WTC11 (cell line): Measurements from ENCODE around the gene NTPCR. TPM values are rescaled to one million over a fixed set of nuclear protein-coding genes. Genes with fewer than 3 reads are reported as not detected.

Experiments
- ATAC-seq: fragments of 200-7000 bp; cut with Tn5 transposase; 2 replicates; pipeline ENCODE4 v1.10.0; 2021; ENCODE audit warnings: mild to moderate bottlenecking, moderate library complexity
- CTCF ChIA-PET: fragments of 300-600 bp; sonication (Branson Sonifier 250); formaldehyde crosslinking; loops from one replicate; lab custom pipeline; 2021; ENCODE audit warnings: antibody characterized with exemption; lab: Charles Lee
- POLR2A ChIA-PET: fragments of 350-600 bp; sonication (Branson Sonifier 250); formaldehyde crosslinking; loops from one replicate; lab custom pipeline; 2021; ENCODE audit warnings: antibody characterized with exemption; lab: Charles Lee
- DNase-seq: peaks from one replicate; pipeline ENCODE4 v3.0.0; 2021; ENCODE audit warnings: low spot score
- H3K27ac Mint-ChIP-seq: 2 replicates; pipeline ENCODE4 v1.8.0; 2021; ENCODE audit warnings: mixed read lengths
- H3K27me3 Mint-ChIP-seq: 2 replicates; pipeline ENCODE4 v1.8.0; 2021; ENCODE audit warnings: low read depth, mild to moderate bottlenecking, moderate library complexity, mixed read lengths
- H3K36me3 Mint-ChIP-seq: 2 replicates; pipeline ENCODE4 v1.8.0; 2021; ENCODE audit warnings: mixed read lengths
- H3K4me1 Mint-ChIP-seq: 2 replicates; pipeline ENCODE4 v1.8.0; 2022; ENCODE audit warnings: mixed read lengths
- H3K4me3 Mint-ChIP-seq: 2 replicates; pipeline ENCODE4 v1.8.0; 2021; ENCODE audit warnings: mild to moderate bottlenecking, moderate library complexity, mixed read lengths
- H3K9me3 Mint-ChIP-seq: 2 replicates; pipeline ENCODE4 v1.8.0; 2021; ENCODE audit warnings: mixed read lengths
- FOXJ3 ChIP-seq: sonication (generic); formaldehyde crosslinking; IDR thresholded peaks from 2 replicates; pipeline ENCODE4 v1.9.0; 2021; ENCODE audit warnings: missing genetic modification reagents, mild to moderate bottlenecking, borderline replicate concordance
- FOXP1 ChIP-seq: sonication (generic); formaldehyde crosslinking; IDR thresholded peaks from 2 replicates; pipeline ENCODE4 v1.8.0; 2022; ENCODE audit warnings: missing genetic modification reagents, mild to moderate bottlenecking, moderate library complexity, borderline replicate concordance
- HMGA2 ChIP-seq: fragments of 250-450 bp; sonication (Bioruptor Pico); IDR thresholded peaks from 2 replicates; pipeline ENCODE4 v1.4.0; 2021; ENCODE audit warnings: mild to moderate bottlenecking, moderate library complexity
- MXD4 ChIP-seq: fragments of 250-450 bp; sonication (Bioruptor Pico); IDR thresholded peaks from 2 replicates; pipeline ENCODE4 v1.8.0; 2021; ENCODE audit warnings: mild to moderate bottlenecking, moderate library complexity, borderline replicate concordance
- MYBL2 ChIP-seq: sonication (generic); formaldehyde crosslinking; IDR thresholded peaks from 2 replicates; pipeline ENCODE4 v1.8.1; 2023; ENCODE audit warnings: mild to moderate bottlenecking, moderate library complexity, missing genetic modification reagents
- NR3C1 ChIP-seq: sonication (generic); formaldehyde crosslinking; conservative IDR thresholded peaks from 2 replicates; pipeline ENCODE4 v1.8.1; 2023; ENCODE audit warnings: low read depth, mild to moderate bottlenecking, missing genetic modification reagents
- OVOL2 ChIP-seq: fragments of 250-450 bp; sonication (Bioruptor Pico); IDR thresholded peaks from 2 replicates; pipeline ENCODE4 v1.9.0; 2021; ENCODE audit warnings: mild to moderate bottlenecking, borderline replicate concordance
- RORB ChIP-seq: fragments of 250-450 bp; sonication (Bioruptor Pico); IDR thresholded peaks from 2 replicates; pipeline ENCODE4 v1.9.0; 2021; ENCODE audit warnings: mild to moderate bottlenecking
- ZNF219 ChIP-seq: sonication (generic); formaldehyde crosslinking; IDR thresholded peaks from 2 replicates; pipeline ENCODE4 v1.8.0; 2023; ENCODE audit warnings: missing genetic modification reagents, mild to moderate bottlenecking, borderline replicate concordance
- total RNA-seq: library from RNA; stranded (reverse); gene quantifications from 3 replicates; pipeline ENCODE4 v1.2.3, GENCODE V29; 2021
- TF ChIP-seq, protein P1 (sequence below): sonication (generic); formaldehyde crosslinking; IDR thresholded peaks from 2 replicates; pipeline ENCODE4 v1.8.1; 2023; ENCODE audit warnings: mild to moderate bottlenecking, missing genetic modification reagents
- TF ChIP-seq, protein P2 (sequence below): sonication (generic); formaldehyde crosslinking; IDR thresholded peaks from 2 replicates; pipeline ENCODE4 v1.8.1; 2023; ENCODE audit warnings: mild to moderate bottlenecking, missing genetic modification reagents
- TF ChIP-seq, protein P3 (sequence below): sonication (generic); formaldehyde crosslinking; IDR thresholded peaks from 2 replicates; pipeline ENCODE4 v1.8.1; 2022; ENCODE audit warnings: low read depth, mild to moderate bottlenecking, moderate library complexity, missing genetic modification reagents, borderline replicate concordance
- TF ChIP-seq, protein P4 (sequence below): sonication (generic); formaldehyde crosslinking; IDR thresholded peaks from 2 replicates; pipeline ENCODE4 v1.8.0; 2022; ENCODE audit warnings: mild to moderate bottlenecking, missing genetic modification reagents
- TF ChIP-seq, protein P5 (sequence below): fragments of 250-450 bp; sonication (Bioruptor Pico); conservative IDR thresholded peaks from 2 replicates; pipeline ENCODE4 v1.9.0; 2021; ENCODE audit warnings: mild to moderate bottlenecking
- TF ChIP-seq, protein P6 (sequence below): fragments of 250-450 bp; sonication (Bioruptor Pico); IDR thresholded peaks from 2 replicates; pipeline ENCODE4 v1.9.0; 2021; ENCODE audit warnings: mild to moderate bottlenecking
- TF ChIP-seq, protein P7 (sequence below): fragments of 250-450 bp; sonication (Bioruptor Pico); IDR thresholded peaks from 2 replicates; pipeline ENCODE4 v1.9.0; 2021; ENCODE audit warnings: mild to moderate bottlenecking
- TF ChIP-seq, protein P8 (sequence below): fragments of 200-600 bp; IDR thresholded peaks from 2 replicates; pipeline ENCODE4 v1.8.0; 2022; ENCODE audit warnings: antibody characterized with exemption

NTPCR gene
- total RNA-seq, 1 experiment from 2014 or later = 102 TPM

DNA sequence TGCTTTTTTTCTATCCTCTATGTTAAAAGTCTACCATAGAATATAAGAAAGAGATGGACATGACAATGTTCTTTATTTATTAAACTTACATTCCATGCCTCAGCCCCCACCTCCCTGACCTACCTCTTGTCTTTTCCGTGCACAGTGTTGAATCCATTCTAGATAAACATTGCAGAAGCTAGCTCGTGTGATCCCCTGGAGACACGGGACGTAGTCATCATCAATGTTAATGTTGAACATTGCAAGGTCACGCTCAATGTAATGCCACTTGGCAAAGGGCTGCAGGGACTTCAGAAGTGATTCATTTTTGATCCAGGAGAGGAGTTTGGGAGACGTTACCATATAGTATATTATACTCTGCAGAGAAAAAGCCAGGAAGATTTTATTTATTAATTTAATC is 66.4 kb downstream of the NTPCR start (continued):
- TF ChIP-seq, protein P1, sequence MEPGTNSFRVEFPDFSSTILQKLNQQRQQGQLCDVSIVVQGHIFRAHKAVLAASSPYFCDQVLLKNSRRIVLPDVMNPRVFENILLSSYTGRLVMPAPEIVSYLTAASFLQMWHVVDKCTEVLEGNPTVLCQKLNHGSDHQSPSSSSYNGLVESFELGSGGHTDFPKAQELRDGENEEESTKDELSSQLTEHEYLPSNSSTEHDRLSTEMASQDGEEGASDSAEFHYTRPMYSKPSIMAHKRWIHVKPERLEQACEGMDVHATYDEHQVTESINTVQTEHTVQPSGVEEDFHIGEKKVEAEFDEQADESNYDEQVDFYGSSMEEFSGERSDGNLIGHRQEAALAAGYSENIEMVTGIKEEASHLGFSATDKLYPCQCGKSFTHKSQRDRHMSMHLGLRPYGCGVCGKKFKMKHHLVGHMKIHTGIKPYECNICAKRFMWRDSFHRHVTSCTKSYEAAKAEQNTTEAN (CRISPR knock-in tag) = no peak
- TF ChIP-seq, protein P2, sequence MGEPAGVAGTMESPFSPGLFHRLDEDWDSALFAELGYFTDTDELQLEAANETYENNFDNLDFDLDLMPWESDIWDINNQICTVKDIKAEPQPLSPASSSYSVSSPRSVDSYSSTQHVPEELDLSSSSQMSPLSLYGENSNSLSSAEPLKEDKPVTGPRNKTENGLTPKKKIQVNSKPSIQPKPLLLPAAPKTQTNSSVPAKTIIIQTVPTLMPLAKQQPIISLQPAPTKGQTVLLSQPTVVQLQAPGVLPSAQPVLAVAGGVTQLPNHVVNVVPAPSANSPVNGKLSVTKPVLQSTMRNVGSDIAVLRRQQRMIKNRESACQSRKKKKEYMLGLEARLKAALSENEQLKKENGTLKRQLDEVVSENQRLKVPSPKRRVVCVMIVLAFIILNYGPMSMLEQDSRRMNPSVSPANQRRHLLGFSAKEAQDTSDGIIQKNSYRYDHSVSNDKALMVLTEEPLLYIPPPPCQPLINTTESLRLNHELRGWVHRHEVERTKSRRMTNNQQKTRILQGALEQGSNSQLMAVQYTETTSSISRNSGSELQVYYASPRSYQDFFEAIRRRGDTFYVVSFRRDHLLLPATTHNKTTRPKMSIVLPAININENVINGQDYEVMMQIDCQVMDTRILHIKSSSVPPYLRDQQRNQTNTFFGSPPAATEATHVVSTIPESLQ (CRISPR knock-in tag) = no peak
- TF ChIP-seq, protein P3, sequence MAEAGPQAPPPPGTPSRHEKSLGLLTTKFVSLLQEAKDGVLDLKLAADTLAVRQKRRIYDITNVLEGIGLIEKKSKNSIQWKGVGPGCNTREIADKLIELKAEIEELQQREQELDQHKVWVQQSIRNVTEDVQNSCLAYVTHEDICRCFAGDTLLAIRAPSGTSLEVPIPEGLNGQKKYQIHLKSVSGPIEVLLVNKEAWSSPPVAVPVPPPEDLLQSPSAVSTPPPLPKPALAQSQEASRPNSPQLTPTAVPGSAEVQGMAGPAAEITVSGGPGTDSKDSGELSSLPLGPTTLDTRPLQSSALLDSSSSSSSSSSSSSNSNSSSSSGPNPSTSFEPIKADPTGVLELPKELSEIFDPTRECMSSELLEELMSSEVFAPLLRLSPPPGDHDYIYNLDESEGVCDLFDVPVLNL = no peak
- TF ChIP-seq HMGA2 (CRISPR knock-in tag) (no peak), ZNF219 (no peak), MYBL2 (CRISPR knock-in tag) (no peak), FOXJ3 (CRISPR knock-in tag) (no peak), FOXP1 (no peak)
- TF ChIP-seq, protein P4, sequence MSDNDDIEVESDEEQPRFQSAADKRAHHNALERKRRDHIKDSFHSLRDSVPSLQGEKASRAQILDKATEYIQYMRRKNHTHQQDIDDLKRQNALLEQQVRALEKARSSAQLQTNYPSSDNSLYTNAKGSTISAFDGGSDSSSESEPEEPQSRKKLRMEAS = no peak
- TF ChIP-seq, protein P5, sequence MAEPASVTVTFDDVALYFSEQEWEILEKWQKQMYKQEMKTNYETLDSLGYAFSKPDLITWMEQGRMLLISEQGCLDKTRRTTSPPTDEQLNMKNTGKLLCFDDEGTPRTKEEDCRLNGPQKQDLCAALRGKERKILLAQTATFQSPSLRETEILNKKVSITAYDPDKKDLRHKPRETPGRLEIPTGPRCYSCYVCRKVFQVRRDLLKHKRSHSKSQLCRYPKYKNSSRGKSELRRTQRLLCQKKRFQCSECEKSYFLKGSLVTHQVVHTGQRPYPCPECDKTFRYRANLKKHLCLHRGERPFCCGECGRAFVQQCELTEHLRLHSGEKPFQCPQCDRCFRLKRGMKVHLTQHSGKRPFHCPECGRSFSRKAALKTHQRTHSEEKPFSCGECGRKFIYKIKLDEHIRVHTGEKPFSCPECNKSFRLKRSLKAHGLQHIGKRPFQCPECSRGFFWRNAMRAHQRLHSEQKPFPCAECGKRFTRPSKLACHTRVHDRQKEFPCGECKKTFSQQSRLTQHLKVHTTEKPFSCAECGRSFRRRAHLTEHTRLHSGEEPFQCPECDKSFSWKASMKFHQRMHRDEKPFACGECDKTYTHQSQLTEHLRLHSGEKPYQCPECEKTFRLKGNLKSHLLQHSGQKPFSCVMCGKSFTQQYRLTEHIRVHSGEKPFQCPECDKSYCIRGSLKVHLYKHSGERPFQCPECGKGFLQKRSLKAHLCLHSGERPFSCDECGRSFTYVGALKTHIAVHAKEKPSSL (CRISPR knock-in tag) = no peak

DNA sequence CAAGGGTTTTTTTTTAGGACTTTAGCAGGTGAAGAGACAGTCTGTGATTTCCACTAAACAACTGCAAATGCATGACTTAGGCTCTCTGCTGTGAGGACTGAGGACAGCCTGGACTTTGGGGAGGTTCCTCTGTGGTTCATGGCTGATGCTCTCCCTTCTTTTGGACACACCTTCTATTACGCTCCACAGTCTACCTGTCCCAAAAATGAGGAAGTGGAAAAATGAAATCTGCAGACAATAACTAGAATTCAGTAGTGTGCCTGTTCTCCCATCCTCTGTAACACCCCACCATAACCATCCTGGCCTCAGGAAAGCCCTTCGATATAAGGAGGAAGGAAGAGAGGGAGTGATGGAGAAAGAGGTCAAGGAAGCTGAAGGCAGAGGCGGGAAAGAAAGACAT is 68.7 kb downstream of the NTPCR start:
- Mint-ChIP-seq H3K27ac (no peak overlapping the region), H3K9me3 (no peaks in the 10 kb centered on the region), H3K4me3 (no peak overlapping the region), H3K36me3 (peaks cover 39% of the 10 kb centered on the region), H3K4me1 (peaks cover 10% of the 10 kb centered on the region), H3K27me3 (no peaks in the 10 kb centered on the region)
- ChIA-PET CTCF (no interaction called here), POLR2A (no interaction called here)
- TF ChIP-seq MXD4 (CRISPR knock-in tag) = no peak
- TF ChIP-seq NR3C1 = no peak
- ATAC-seq = no peak
- no peak for DNase-seq

DNA sequence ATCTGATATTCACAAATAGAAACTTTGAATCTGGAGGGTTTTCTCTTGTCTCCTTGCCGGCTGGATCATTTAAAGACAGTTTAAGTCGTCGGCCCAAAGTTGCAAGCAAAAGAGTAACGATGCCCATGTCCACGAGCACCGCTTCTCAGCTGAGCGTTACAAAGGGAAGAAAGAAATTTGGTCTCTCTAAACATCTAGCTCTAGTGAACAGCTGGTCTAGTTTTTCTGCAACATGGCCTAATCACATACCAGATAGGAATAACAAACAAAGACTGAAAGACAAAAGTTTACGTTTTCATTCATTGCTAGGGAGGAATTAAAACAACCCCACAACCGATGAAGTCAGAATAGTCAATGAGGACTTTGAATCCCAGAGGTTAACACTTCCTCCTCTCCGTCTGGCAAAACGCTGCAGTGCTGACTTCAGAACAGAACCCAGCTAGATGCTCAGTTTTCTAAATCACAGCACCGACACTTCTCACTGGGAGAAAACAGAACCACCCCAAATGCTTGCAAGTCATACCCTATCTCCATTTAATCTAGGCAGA is 69.4 kb downstream of the NTPCR start:
- no peak for DNase-seq
- H3K4me3 Mint-ChIP-seq = no peak overlapping the region
- H3K9me3 Mint-ChIP-seq = no peaks in the 10 kb centered on the region
- ChIA-PET CTCF (no interaction called here), POLR2A (no interaction called here)
- H3K4me1 Mint-ChIP-seq = peaks cover 10% of the 10 kb centered on the region
- ATAC-seq = no peak
- no peak overlapping the region for H3K27ac Mint-ChIP-seq
- H3K27me3 Mint-ChIP-seq = no peaks in the 10 kb centered on the region
- peaks cover 36% of the 10 kb centered on the region for H3K36me3 Mint-ChIP-seq
- TF ChIP-seq, protein P6, sequence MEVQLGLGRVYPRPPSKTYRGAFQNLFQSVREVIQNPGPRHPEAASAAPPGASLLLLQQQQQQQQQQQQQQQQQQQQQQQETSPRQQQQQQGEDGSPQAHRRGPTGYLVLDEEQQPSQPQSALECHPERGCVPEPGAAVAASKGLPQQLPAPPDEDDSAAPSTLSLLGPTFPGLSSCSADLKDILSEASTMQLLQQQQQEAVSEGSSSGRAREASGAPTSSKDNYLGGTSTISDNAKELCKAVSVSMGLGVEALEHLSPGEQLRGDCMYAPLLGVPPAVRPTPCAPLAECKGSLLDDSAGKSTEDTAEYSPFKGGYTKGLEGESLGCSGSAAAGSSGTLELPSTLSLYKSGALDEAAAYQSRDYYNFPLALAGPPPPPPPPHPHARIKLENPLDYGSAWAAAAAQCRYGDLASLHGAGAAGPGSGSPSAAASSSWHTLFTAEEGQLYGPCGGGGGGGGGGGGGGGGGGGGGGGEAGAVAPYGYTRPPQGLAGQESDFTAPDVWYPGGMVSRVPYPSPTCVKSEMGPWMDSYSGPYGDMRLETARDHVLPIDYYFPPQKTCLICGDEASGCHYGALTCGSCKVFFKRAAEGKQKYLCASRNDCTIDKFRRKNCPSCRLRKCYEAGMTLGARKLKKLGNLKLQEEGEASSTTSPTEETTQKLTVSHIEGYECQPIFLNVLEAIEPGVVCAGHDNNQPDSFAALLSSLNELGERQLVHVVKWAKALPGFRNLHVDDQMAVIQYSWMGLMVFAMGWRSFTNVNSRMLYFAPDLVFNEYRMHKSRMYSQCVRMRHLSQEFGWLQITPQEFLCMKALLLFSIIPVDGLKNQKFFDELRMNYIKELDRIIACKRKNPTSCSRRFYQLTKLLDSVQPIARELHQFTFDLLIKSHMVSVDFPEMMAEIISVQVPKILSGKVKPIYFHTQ (CRISPR knock-in tag) = no peak
- TF ChIP-seq, protein P7, sequence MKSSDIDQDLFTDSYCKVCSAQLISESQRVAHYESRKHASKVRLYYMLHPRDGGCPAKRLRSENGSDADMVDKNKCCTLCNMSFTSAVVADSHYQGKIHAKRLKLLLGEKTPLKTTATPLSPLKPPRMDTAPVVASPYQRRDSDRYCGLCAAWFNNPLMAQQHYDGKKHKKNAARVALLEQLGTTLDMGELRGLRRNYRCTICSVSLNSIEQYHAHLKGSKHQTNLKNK = no peak
- TF ChIP-seq RORB (CRISPR knock-in tag) = no peak
- TF ChIP-seq, protein P8, sequence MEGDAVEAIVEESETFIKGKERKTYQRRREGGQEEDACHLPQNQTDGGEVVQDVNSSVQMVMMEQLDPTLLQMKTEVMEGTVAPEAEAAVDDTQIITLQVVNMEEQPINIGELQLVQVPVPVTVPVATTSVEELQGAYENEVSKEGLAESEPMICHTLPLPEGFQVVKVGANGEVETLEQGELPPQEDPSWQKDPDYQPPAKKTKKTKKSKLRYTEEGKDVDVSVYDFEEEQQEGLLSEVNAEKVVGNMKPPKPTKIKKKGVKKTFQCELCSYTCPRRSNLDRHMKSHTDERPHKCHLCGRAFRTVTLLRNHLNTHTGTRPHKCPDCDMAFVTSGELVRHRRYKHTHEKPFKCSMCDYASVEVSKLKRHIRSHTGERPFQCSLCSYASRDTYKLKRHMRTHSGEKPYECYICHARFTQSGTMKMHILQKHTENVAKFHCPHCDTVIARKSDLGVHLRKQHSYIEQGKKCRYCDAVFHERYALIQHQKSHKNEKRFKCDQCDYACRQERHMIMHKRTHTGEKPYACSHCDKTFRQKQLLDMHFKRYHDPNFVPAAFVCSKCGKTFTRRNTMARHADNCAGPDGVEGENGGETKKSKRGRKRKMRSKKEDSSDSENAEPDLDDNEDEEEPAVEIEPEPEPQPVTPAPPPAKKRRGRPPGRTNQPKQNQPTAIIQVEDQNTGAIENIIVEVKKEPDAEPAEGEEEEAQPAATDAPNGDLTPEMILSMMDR = no peak
- TF ChIP-seq OVOL2 (CRISPR knock-in tag) = no peak
- TF ChIP-seq ZNF219 = no peak
